ENCODE measurements around the gene MDGA2. TPM values are rescaled to one million over a fixed set of nuclear protein-coding genes. Genes with fewer than 3 reads are reported as not detected.

MDGA2 gene
- total and polyA plus RNA-seq, 2 of the 13 experiments (the other 11 are each of a cell fraction or from before 2014, with no cell fraction given): not detected

- TF ChIP-seq, protein P1, sequence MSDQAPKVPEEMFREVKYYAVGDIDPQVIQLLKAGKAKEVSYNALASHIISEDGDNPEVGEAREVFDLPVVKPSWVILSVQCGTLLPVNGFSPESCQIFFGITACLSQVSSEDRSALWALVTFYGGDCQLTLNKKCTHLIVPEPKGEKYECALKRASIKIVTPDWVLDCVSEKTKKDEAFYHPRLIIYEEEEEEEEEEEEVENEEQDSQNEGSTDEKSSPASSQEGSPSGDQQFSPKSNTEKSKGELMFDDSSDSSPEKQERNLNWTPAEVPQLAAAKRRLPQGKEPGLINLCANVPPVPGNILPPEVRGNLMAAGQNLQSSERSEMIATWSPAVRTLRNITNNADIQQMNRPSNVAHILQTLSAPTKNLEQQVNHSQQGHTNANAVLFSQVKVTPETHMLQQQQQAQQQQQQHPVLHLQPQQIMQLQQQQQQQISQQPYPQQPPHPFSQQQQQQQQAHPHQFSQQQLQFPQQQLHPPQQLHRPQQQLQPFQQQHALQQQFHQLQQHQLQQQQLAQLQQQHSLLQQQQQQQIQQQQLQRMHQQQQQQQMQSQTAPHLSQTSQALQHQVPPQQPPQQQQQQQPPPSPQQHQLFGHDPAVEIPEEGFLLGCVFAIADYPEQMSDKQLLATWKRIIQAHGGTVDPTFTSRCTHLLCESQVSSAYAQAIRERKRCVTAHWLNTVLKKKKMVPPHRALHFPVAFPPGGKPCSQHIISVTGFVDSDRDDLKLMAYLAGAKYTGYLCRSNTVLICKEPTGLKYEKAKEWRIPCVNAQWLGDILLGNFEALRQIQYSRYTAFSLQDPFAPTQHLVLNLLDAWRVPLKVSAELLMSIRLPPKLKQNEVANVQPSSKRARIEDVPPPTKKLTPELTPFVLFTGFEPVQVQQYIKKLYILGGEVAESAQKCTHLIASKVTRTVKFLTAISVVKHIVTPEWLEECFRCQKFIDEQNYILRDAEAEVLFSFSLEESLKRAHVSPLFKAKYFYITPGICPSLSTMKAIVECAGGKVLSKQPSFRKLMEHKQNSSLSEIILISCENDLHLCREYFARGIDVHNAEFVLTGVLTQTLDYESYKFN (CRISPR knock-in tag; conservative IDR thresholded peaks at IDR 0.05): no peak
These were observed 190.0 kb downstream of the MDGA2 start (continued) for GRCh38 chr14:47485421-47485820.

GRCh38 chr14:47483449-47483848, 192.0 kb downstream of the MDGA2 start:
- peaks cover 9% of the 10 kb centered on the region; the same call in 1 of the 2 replicates for H3K9me3 ChIP-seq (ENCODE audit: low read length)
- FAIRE-seq: no peak
- H3K4me3 ChIP-seq (replicated peaks in 1 of 3; ENCODE audit: insufficient read depth in 1 of 3, low read depth in 2 of 3, low read length in 3 of 3): no peak overlapping the region
- H3K79me2 ChIP-seq (ENCODE audit: insufficient read depth, low read length): no peaks in the 10 kb centered on the region
- in situ Hi-C loops (cut with HindIII; ENCODE audit: extremely low pct_ligation_motif_present, low pct_unique_long_range_greater_than_20kb) (no loop called here), intact Hi-C loops (cut with micrococcal nuclease; ENCODE audit: unreplicated experiment) (no loop called here)
- no peak overlapping the region for H3K27ac ChIP-seq (ENCODE audit: extremely low read length, insufficient read depth, low read length)
- no peaks in the 10 kb centered on the region for H3K36me3 ChIP-seq (replicated peaks in 1 of 2; ENCODE audit: control insufficient read depth in 1 of 2, insufficient read depth in 2 of 2, low read length in 2 of 2)
- ChIA-PET CTCF (ENCODE audit: low intra/inter-chr PET ratio, low total read pairs) (no interaction called here), POLR2A (no interaction called here)
- H3K4me2 ChIP-seq (ENCODE audit: low read depth, low read length): no peak overlapping the region
- H3K4me1 ChIP-seq (ENCODE audit: insufficient read depth, low read length): no peaks in the 10 kb centered on the region
- H3K9ac ChIP-seq (ENCODE audit: insufficient read depth, low read depth, low read length): no peak overlapping the region
- no peak for DNase-seq (ENCODE audit: low spot score)
- H4K20me1 ChIP-seq (ENCODE audit: insufficient read depth, low read length): no peaks in the 10 kb centered on the region
- no TSS peak for BruUV-seq (replicated peaks)
- no peak overlapping the region for H2AFZ ChIP-seq (ENCODE audit: low read length)
- no peak for ATAC-seq
- no peaks in the 10 kb centered on the region for H3K27me3 ChIP-seq (ENCODE audit: control insufficient read depth in 1 of 2, insufficient read depth in 2 of 2, low read length in 2 of 2)
- TF ChIP-seq, protein P2, sequence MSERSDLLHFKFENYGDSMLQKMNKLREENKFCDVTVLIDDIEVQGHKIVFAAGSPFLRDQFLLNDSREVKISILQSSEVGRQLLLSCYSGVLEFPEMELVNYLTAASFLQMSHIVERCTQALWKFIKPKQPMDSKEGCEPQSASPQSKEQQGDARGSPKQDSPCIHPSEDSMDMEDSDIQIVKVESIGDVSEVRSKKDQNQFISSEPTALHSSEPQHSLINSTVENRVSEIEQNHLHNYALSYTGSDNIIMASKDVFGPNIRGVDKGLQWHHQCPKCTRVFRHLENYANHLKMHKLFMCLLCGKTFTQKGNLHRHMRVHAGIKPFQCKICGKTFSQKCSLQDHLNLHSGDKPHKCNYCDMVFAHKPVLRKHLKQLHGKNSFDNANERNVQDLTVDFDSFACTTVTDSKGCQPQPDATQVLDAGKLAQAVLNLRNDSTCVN (CRISPR knock-in tag; IDR thresholded peaks at IDR 0.05; ENCODE audit: borderline replicate concordance): no peak
- no peak for TF ChIP-seq STAG1 (CRISPR knock-in tag; IDR thresholded peaks at IDR 0.05)
- no peak for TF ChIP-seq RNF219 (CRISPR knock-in tag; IDR thresholded peaks at IDR 0.05)
- TF ChIP-seq, protein P3, sequence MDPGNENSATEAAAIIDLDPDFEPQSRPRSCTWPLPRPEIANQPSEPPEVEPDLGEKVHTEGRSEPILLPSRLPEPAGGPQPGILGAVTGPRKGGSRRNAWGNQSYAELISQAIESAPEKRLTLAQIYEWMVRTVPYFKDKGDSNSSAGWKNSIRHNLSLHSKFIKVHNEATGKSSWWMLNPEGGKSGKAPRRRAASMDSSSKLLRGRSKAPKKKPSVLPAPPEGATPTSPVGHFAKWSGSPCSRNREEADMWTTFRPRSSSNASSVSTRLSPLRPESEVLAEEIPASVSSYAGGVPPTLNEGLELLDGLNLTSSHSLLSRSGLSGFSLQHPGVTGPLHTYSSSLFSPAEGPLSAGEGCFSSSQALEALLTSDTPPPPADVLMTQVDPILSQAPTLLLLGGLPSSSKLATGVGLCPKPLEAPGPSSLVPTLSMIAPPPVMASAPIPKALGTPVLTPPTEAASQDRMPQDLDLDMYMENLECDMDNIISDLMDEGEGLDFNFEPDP (CRISPR knock-in tag; conservative IDR thresholded peaks at IDR 0.05): no peak
- TF ChIP-seq ZBTB3 (CRISPR knock-in tag; IDR thresholded peaks at IDR 0.05; ENCODE audit: borderline replicate concordance, low read depth): no peak
- TF ChIP-seq ZNF337 (CRISPR knock-in tag; IDR thresholded peaks at IDR 0.05; ENCODE audit: borderline replicate concordance, low read depth): no peak
- TF ChIP-seq YEATS2 (CRISPR knock-in tag; IDR thresholded peaks at IDR 0.05; ENCODE audit: borderline replicate concordance): no peak
- TF ChIP-seq PLRG1 (conservative IDR thresholded peaks at IDR 0.05): no peak
- no peak for TF ChIP-seq EP300 (IDR thresholded peaks at IDR 0.05; ENCODE audit: low read depth in 2 of 2, low read length in 2 of 2)
- no peak for TF ChIP-seq EP300 (CRISPR knock-in tag; IDR thresholded peaks at IDR 0.05; ENCODE audit: borderline replicate concordance)
- no peak for TF ChIP-seq THAP11 (CRISPR knock-in tag; IDR thresholded peaks at IDR 0.05)
- TF ChIP-seq ATF7 (IDR thresholded peaks at IDR 0.05): no peak
- no peak for TF ChIP-seq ATF7 (CRISPR knock-in tag; IDR thresholded peaks at IDR 0.05)
- TF ChIP-seq MED13 (CRISPR knock-in tag; IDR thresholded peaks at IDR 0.05): no peak
- no peak for TF ChIP-seq RCOR2 (CRISPR knock-in tag; IDR thresholded peaks at IDR 0.05)
- no peak for TF ChIP-seq TGIF2 (CRISPR knock-in tag; IDR thresholded peaks at IDR 0.05)

All from HepG2 (cell line).